Measurements from ENCODE around the gene GOLGA1. TPM values are rescaled to one million over a fixed set of nuclear protein-coding genes. Genes with fewer than 3 reads are reported as not detected.

GOLGA1 gene
- total RNA-seq, 1 donor from 2014 or later, result 16.3 TPM

DNA sequence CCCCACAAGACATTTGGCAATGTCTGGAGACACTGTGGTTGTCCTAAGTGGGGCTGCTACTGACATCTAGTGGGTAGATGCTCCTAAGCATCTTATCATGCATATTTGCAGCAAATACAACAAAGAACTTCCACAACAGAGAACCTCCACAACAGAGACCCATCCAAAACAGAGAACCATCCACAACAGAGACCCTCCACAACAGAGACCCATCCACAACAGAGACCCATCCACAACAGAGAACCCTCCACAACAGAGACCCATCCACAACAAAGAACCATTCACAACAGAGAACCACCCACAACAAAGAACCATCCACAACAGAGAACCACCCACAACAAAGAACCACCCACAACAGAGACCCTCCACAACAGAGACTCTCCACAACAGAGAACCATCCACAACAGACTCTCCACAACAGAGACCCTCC is 46.1 kb downstream of the GOLGA1 start:
- TF ChIP-seq, protein P1, sequence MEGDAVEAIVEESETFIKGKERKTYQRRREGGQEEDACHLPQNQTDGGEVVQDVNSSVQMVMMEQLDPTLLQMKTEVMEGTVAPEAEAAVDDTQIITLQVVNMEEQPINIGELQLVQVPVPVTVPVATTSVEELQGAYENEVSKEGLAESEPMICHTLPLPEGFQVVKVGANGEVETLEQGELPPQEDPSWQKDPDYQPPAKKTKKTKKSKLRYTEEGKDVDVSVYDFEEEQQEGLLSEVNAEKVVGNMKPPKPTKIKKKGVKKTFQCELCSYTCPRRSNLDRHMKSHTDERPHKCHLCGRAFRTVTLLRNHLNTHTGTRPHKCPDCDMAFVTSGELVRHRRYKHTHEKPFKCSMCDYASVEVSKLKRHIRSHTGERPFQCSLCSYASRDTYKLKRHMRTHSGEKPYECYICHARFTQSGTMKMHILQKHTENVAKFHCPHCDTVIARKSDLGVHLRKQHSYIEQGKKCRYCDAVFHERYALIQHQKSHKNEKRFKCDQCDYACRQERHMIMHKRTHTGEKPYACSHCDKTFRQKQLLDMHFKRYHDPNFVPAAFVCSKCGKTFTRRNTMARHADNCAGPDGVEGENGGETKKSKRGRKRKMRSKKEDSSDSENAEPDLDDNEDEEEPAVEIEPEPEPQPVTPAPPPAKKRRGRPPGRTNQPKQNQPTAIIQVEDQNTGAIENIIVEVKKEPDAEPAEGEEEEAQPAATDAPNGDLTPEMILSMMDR (IDR thresholded peaks at IDR 0.05; ENCODE audit: insufficient read depth, low read length, poor library complexity, severe bottlenecking), result peak; percentile 44
- no peak for DNase-seq (ENCODE audit: low read depth)

DNA sequence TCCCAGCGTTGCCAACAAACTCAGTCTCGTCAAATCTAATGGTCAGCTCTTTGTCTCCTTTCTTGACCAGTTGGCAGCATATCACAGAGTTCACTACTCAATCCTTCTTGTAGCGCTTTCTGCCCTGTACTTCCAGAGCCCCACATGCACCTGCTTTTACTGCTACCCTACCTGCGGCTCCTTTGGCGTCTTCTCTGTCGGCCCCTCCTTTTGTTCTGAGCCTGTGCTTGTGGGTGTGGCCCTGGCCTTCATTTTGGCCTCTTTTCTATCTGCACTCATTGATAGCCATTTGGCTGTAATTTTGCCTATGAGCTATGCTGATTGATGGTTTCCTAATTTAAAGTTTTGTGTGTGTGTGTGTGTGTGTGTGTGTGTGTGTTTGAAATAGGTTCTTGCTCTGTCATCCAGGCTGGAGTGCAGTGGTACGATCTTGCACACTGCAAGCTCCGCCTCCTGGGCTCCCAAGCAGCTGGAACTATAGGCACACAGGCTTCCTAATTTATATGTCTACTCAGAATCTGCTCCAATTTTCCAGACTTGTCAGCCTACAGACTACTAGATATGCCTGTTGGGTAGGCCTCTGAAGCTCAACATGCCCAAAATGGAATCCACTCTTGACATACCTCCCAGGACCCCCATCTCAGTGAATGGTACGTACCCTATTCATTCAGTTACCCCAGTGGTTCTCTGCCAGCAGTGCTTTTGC is 46.7 kb downstream of the GOLGA1 start:
- no peaks in the 10 kb centered on the region for H3K27me3 ChIP-seq (ENCODE audit: control insufficient read depth, insufficient read depth, low read length)
- TF ChIP-seq, protein P1 (IDR thresholded peaks at IDR 0.05; ENCODE audit: insufficient read depth, low read length, poor library complexity, severe bottlenecking), result no peak
- H3K4me3 ChIP-seq (ENCODE audit: low read depth, low read length), result no peak overlapping the region
- H3K36me3 ChIP-seq (ENCODE audit: control insufficient read depth, insufficient read depth, low read length), result peaks cover under 1% of the 10 kb centered on the region
- DNase-seq (ENCODE audit: low read depth), result no peak

More for the DNA sequence above, 46.1 kb downstream of the GOLGA1 start:
- Histone ChIP-seq H3K36me3 (ENCODE audit: control insufficient read depth, insufficient read depth, low read length) (peaks cover 1% of the 10 kb centered on the region), H3K4me3 (ENCODE audit: low read depth, low read length) (no peak overlapping the region), H3K27me3 (ENCODE audit: control insufficient read depth, insufficient read depth, low read length) (no peaks in the 10 kb centered on the region)

DNA sequence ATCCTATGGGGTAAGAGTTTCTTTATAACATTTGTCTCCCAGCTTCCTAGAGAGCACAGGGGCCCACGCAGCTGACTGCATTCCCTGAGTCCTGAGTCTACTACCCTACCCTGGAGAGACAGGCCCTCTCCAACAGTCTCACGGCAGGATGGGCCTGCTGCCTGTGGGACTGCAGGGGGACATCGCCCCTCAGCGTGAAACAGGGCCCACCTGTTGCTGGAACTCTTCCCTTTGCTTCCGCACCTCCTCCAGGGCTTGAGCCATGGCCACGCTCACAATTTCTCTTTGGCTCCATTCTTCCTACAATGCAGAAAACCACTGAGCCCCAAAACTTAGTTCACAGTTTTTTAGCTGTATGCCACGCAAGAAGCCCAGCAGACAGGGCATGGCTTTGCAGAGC is 50.7 kb downstream of the GOLGA1 start:
- Histone ChIP-seq H3K27me3 (ENCODE audit: control insufficient read depth, insufficient read depth, low read length) (no peaks in the 10 kb centered on the region), H3K4me3 (ENCODE audit: low read depth, low read length) (no peak overlapping the region), H3K36me3 (ENCODE audit: control insufficient read depth, insufficient read depth, low read length) (peaks cover 2% of the 10 kb centered on the region)
- TF ChIP-seq, protein P1 (IDR thresholded peaks at IDR 0.05; ENCODE audit: insufficient read depth, low read length, poor library complexity, severe bottlenecking), result no peak
- no peak for DNase-seq (ENCODE audit: low read depth)

DNA sequence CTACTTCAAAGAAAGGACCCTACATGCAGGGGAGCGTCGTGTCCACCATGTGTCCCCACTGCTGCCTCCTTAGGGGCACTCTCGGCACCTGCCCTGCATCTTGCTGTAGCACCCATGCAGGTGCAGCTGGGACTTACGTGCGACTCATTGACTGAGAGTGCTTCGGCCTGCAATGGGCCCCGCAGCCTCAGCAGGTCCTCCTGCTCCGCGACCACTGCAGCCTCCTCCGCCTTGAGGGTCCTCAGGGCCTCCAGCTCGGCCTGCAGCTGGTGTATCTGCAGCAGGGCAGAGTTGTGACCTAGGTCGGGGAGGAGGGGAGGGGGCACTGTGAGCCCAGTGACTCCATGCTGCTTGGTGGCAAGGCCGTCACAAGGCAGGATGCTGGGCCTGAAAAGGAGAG is 51.9 kb downstream of the GOLGA1 start:
- Histone ChIP-seq H3K27me3 (ENCODE audit: control insufficient read depth, insufficient read depth, low read length) (no peaks in the 10 kb centered on the region), H3K36me3 (ENCODE audit: control insufficient read depth, insufficient read depth, low read length) (peaks cover 2% of the 10 kb centered on the region), H3K4me3 (ENCODE audit: low read depth, low read length) (no peak overlapping the region)
- no peak for DNase-seq (ENCODE audit: low read depth)
- TF ChIP-seq, protein P1 (IDR thresholded peaks at IDR 0.05; ENCODE audit: insufficient read depth, low read length, poor library complexity, severe bottlenecking), result no peak

GRCh38 chr9:124887832-124888231 is 53.1 kb downstream of the GOLGA1 start:
- DNase-seq (ENCODE audit: low read depth), result no peak
- TF ChIP-seq, protein P1 (IDR thresholded peaks at IDR 0.05; ENCODE audit: insufficient read depth, low read length, poor library complexity, severe bottlenecking), result no peak
- Histone ChIP-seq H3K36me3 (ENCODE audit: control insufficient read depth, insufficient read depth, low read length) (peaks cover 2% of the 10 kb centered on the region), H3K27me3 (ENCODE audit: control insufficient read depth, insufficient read depth, low read length) (no peaks in the 10 kb centered on the region), H3K4me3 (ENCODE audit: low read depth, low read length) (no peak overlapping the region)

Measured in kidney epithelial cell (primary cell).